A172 (cell line): ENCODE measurements around the gene GJB4. TPM values are rescaled to one million over a fixed set of nuclear protein-coding genes. Genes with fewer than 3 reads are reported as not detected.
"Not testable (repeated sequence)": the region's sequence is repeated elsewhere in the genome, so short reads cannot be mapped to it uniquely, and the experiment has no call there.

Experiments
- DNase-seq: peaks from one replicate; pipeline ENCODE4 v3.0.0-alpha.2; 2015; ENCODE audit warnings: low spot score
- total RNA-seq: library from RNA; depleted of rRNA; stranded (reverse); fragments of >200 nt; shearing (Covaris generic); gene quantifications from 2 replicates; pipeline ENCODE4 v1.2.3, GENCODE V29; 2014; rRNA removed

The GJB4 gene
- total RNA-seq, result not detected in 2 replicates

GRCh38 chr1:34759503-34760357 lies at the start of gene GJB4:
GJB4 (plus strand) TSS chr1:34759740; CDS start chr1:34761255, 1,515 bp downstream.
- no peak for DNase-seq

- no peak for DNase-seq
Measured at GRCh38 chr1:34710812-34711211, 48.7 kb upstream of the GJB4 start.

GRCh38 chr1:34711485-34711884 lies 48.1 kb upstream of the GJB4 start:
- DNase-seq, result peak; percentile 13

- no peak for DNase-seq
Measured at GRCh38 chr1:34712007-34712688, 47.4 kb upstream of the GJB4 start.

- no peak for DNase-seq
Measured at GRCh38 chr1:34713443-34713842, 46.1 kb upstream of the GJB4 start.

GRCh38 chr1:34714386-34714785 lies 45.2 kb upstream of the GJB4 start:
- no peak for DNase-seq

- no peak for DNase-seq
Measured at GRCh38 chr1:34715139-34715538, 44.4 kb upstream of the GJB4 start.

GRCh38 chr1:34721241-34721640 lies 38.3 kb upstream of the GJB4 start:
- no peak for DNase-seq

- no peak for DNase-seq
Measured at GRCh38 chr1:34721646-34722355, 37.7 kb upstream of the GJB4 start.

- DNase-seq, result no peak
Measured at GRCh38 chr1:34726861-34727260, 32.7 kb upstream of the GJB4 start.

- no peak for DNase-seq
Measured at GRCh38 chr1:34730485-34730884, 29.1 kb upstream of the GJB4 start.

- DNase-seq, result not testable (repeated sequence)
Measured at GRCh38 chr1:34732831-34733230, 26.7 kb upstream of the GJB4 start.

GRCh38 chr1:34736692-34737091 lies 22.8 kb upstream of the GJB4 start:
- DNase-seq, result no peak

- DNase-seq, result not testable (repeated sequence)
Measured at GRCh38 chr1:34737236-34737635, 22.3 kb upstream of the GJB4 start.

GRCh38 chr1:34739613-34740012 lies 19.9 kb upstream of the GJB4 start:
- DNase-seq, result no peak

GRCh38 chr1:34740161-34740868 lies 19.2 kb upstream of the GJB4 start:
- DNase-seq, result no peak

GRCh38 chr1:34742667-34743270 lies 16.8 kb upstream of the GJB4 start:
- peak; percentile 22 for DNase-seq

GRCh38 chr1:34743775-34744174 lies 15.8 kb upstream of the GJB4 start:
- DNase-seq, result no peak

- no peak for DNase-seq
Measured at GRCh38 chr1:34744851-34745250, 14.7 kb upstream of the GJB4 start.

- DNase-seq, result no peak
Measured at GRCh38 chr1:34745666-34746065, 13.9 kb upstream of the GJB4 start.

- no peak for DNase-seq
Measured at GRCh38 chr1:34746101-34746500, 13.4 kb upstream of the GJB4 start.
